Activated T-cell treated with anti-CD3 and anti-CD28 coated beads, Interleukin-2, amount 50 U/mL, for 48 hours (primary cell): ENCODE results near the gene MYLK4.

Source experiments
- DNase-seq, 2 experiments: peaks; one replicate each; pipeline ENCODE4 v3.0.0-alpha.2; 2020

The MYLK4 gene

GRCh38 chr6:2732503-2733089 is 18.1 kb downstream of the MYLK4 start:
- DNase-seq: no peak

- no peak for DNase-seq
Measured at GRCh38 chr6:2731281-2731909, 19.3 kb downstream of the MYLK4 start.

GRCh38 chr6:2730353-2731107 is 20.2 kb downstream of the MYLK4 start:
- DNase-seq: no peak

- DNase-seq: no peak
Measured at GRCh38 chr6:2729921-2730320, 20.8 kb downstream of the MYLK4 start.

- no peak for DNase-seq
Measured at GRCh38 chr6:2725999-2726567, 24.6 kb downstream of the MYLK4 start.

- DNase-seq: no peak
Measured at GRCh38 chr6:2725364-2725988, 25.2 kb downstream of the MYLK4 start.

GRCh38 chr6:2721219-2721618 is 29.5 kb downstream of the MYLK4 start:
- DNase-seq: no peak

GRCh38 chr6:2719093-2719455 is 31.6 kb downstream of the MYLK4 start:
- DNase-seq: no peak

- DNase-seq: no peak
Measured at GRCh38 chr6:2718334-2719092, 32.2 kb downstream of the MYLK4 start.

GRCh38 chr6:2716936-2717700 is 33.6 kb downstream of the MYLK4 start:
- no peak for DNase-seq

GRCh38 chr6:2715737-2716136 is 35.0 kb downstream of the MYLK4 start:
- no peak for DNase-seq

GRCh38 chr6:2714111-2714895 is 36.4 kb downstream of the MYLK4 start:
- no peak for DNase-seq

- no peak for DNase-seq
Measured at GRCh38 chr6:2713473-2714110, 37.1 kb downstream of the MYLK4 start.

- no peak for DNase-seq
Measured at GRCh38 chr6:2712102-2712501, 38.6 kb downstream of the MYLK4 start.

GRCh38 chr6:2710412-2710811 is 40.3 kb downstream of the MYLK4 start:
- no peak for DNase-seq

GRCh38 chr6:2708456-2708855 is 42.3 kb downstream of the MYLK4 start:
- DNase-seq: no peak

- no peak for DNase-seq
Measured at GRCh38 chr6:2706558-2706957, 44.2 kb downstream of the MYLK4 start.

GRCh38 chr6:2705256-2705655 is 45.5 kb downstream of the MYLK4 start:
- DNase-seq: no peak

GRCh38 chr6:2697291-2697690 is 53.4 kb downstream of the MYLK4 start:
- no peak for DNase-seq

GRCh38 chr6:2695454-2696095 is 55.1 kb downstream of the MYLK4 start:
- DNase-seq: no peak
